Testis (tissue), 3 donors: ENCODE measurements around the gene EVX2. TPM values are rescaled to one million over a fixed set of nuclear protein-coding genes. Genes with fewer than 3 reads are reported as not detected.

Source experiments
- DNase-seq: peaks from one replicate; pipeline ENCODE4 v3.0.0-alpha.2; 2019
- H3K27ac ChIP-seq, 2 donors: fragments of 200-600 bp; sonication (generic); one replicate each; pipeline ENCODE4 v1.5.1; 2019
- H3K27me3 ChIP-seq: fragments of 200-600 bp; sonication (generic); one replicate; pipeline ENCODE4 v1.5.1; 2019
- H3K36me3 ChIP-seq: fragments of 200-600 bp; sonication (generic); one replicate; pipeline ENCODE4 v1.5.1; 2017; ENCODE audit warnings: low read depth; ENCODE audit errors: missing control alignments
- H3K4me1 ChIP-seq: fragments of 200-600 bp; sonication (generic); one replicate; pipeline ENCODE4 v1.5.1; 2019
- H3K4me3 ChIP-seq, 2 donors: fragments of 200-600 bp; sonication (generic); one replicate each; pipeline ENCODE4 v1.5.1; 2017 to 2019
- H3K9me3 ChIP-seq: fragments of 200-600 bp; sonication (generic); one replicate; pipeline ENCODE4 v1.5.1; 2017
- CTCF ChIP-seq, 3 experiments: fragments of 450-650 bp in 2 of 3; fragments of 200-600 bp in 1 of 3; sonication (generic) in 1 of 3; IDR thresholded peaks; one replicate each; pipeline ENCODE4 v1.5.1; 2016 to 2019; ENCODE audit warnings: antibody characterized with exemption in 3 of 3, mild to moderate bottlenecking in 2 of 3, moderate library complexity in 1 of 3
- POLR2A ChIP-seq: fragments of 450-650 bp; IDR thresholded peaks from one replicate; pipeline ENCODE4 v1.6.1; 2017; ENCODE audit warnings: antibody characterized with exemption, mild to moderate bottlenecking, moderate library complexity
- WGBS, 2 donors: methylation state at CpG; one replicate each; pipeline ENCODE4 v1.1.5; 2018; 5-methylcytosine and 5-hydroxymethylcytosine counted together
- intact Hi-C: fragments of 100-400 bp; cut with DNase I; formaldehyde crosslinking; loops from one replicate; pipeline ENCODE4 v1.15.1; 2023; ENCODE audit warnings: low total_unique reads
- polyA plus RNA-seq: library from polyadenylated mRNA; stranded (reverse); fragments of 350-450 nt; fragmentation: Illumina TruSeq; extraction: RNeasy Lipid Tissue Mini Kit (QIAGEN cat#74804); gene quantifications from one replicate; pipeline ENCODE4 v1.2.3, GENCODE V29; 2014; ENCODE audit warnings: low read depth, low replicate concordance; ENCODE audit not compliant: insufficient read depth
- total RNA-seq, 2 donors: library from RNA; depleted of rRNA; stranded (reverse); fragments of >200 nt; gene quantifications; one replicate each; pipeline ENCODE4 v1.2.3, GENCODE V29; 2016

EVX2 gene
- total and polyA plus RNA-seq, 3 donors from 2014 or later, result 1.5 to 3.1 (median 2.3) TPM

GRCh38 chr2:176124947-176125771 is 41.4 kb upstream of the EVX2 start:
- Histone ChIP-seq H3K9me3 (no peaks in the 10 kb centered on the region), H3K27me3 (no peaks in the 10 kb centered on the region), H3K36me3 (no peaks in the 10 kb centered on the region), H3K4me1 (peaks cover 12% of the 10 kb centered on the region), H3K27ac (peak overlapping the region; percentile 95 to 98), H3K4me3 (peak overlapping the region; percentile 76 to 78)
- DNase-seq, result no peak
- TF ChIP-seq POLR2A (no peak), CTCF (IDR thresholded peaks at IDR 0.05) (no peak)
- WGBS, 2 donors, result 37 to 60% methylated on average over 8 to 9 of the region's 9 CpGs
- intact Hi-C loops, result loop anchor here (10.0 kb wide), 1 partner anchor 1030 kb away; no protein-coding TSS in a partner anchor

- DNase-seq, result peak; percentile 11
- Histone ChIP-seq H3K36me3 (no peaks in the 10 kb centered on the region), H3K27ac (peak overlapping the region; percentile 95 to 98), H3K4me1 (peaks cover 12% of the 10 kb centered on the region), H3K27me3 (no peaks in the 10 kb centered on the region), H3K9me3 (no peaks in the 10 kb centered on the region), H3K4me3 (peak overlapping the region; percentile 76 to 78)
- WGBS, 2 donors, result 19 to 31% methylated on average over 12 to 34 of the region's 34 CpGs
- intact Hi-C loops, result loop anchor here (10.0 kb wide), 1 partner anchor 1030 kb away; no protein-coding TSS in a partner anchor
- TF ChIP-seq CTCF (IDR thresholded peaks at IDR 0.05) (no peak), POLR2A (no peak)
Measured at GRCh38 chr2:176124110-176124946, 40.6 kb upstream of the EVX2 start.

GRCh38 chr2:176123411-176124109 is 39.8 kb upstream of the EVX2 start:
- intact Hi-C loops, result loop anchor here (10.0 kb wide), 1 partner anchor 1031 kb away; no protein-coding TSS in a partner anchor
- no peaks in the 10 kb centered on the region for H3K9me3 ChIP-seq
- H3K27me3 ChIP-seq, result no peaks in the 10 kb centered on the region
- TF ChIP-seq POLR2A (no peak), CTCF (IDR thresholded peaks at IDR 0.05) (no peak)
- H3K4me3 ChIP-seq, result peak overlapping the region; percentile 76 to 78
- H3K27ac ChIP-seq, result peak overlapping the region; percentile 95 to 98
- peaks cover 12% of the 10 kb centered on the region for H3K4me1 ChIP-seq
- 5 to 12% methylated on average over 40 of the region's 40 CpGs for WGBS, 2 donors
- H3K36me3 ChIP-seq, result no peaks in the 10 kb centered on the region
- DNase-seq, result peak; percentile 56

- TF ChIP-seq CTCF (IDR thresholded peaks at IDR 0.05) (no peak), POLR2A (no peak)
- WGBS, 2 donors, result 0% methylated on average over 10 to 71 of the region's 84 CpGs
- Histone ChIP-seq H3K27ac (peak within 1 kb of the TSS; percentile 95 to 98), H3K9me3 (no peaks in the 10 kb centered on the region), H3K4me1 (peaks cover 5% of the 10 kb centered on the region), H3K36me3 (no peaks in the 10 kb centered on the region), H3K4me3 (peak within 1 kb of the TSS; percentile 76 to 78), H3K27me3 (no peaks in the 10 kb centered on the region)
- peak; percentile 94 for DNase-seq
- intact Hi-C loops, result loop anchor here (10.0 kb wide), 1 partner anchor 1032 kb away; no protein-coding TSS in a partner anchor
Measured at GRCh38 chr2:176122683-176123410, 39.1 kb upstream of the EVX2 start, which contains the start of gene HOXD9. HOXD9 (plus strand) TSS chr2:176122719; CDS start chr2:176122769, 50 bp downstream.
